Stimulated activated CD4-positive, alpha-beta T cell treated with anti-CD3 and anti-CD28 coated beads, TNF-alpha, amount 100 ng/mL, for 48 hours (primary cell): ENCODE results near the gene CHCHD6.

Source experiments
- DNase-seq, 3 donors: peaks; one replicate each; pipeline ENCODE4 v3.0.0-alpha.2; 2020; ENCODE audit warnings: low read depth in 3 of 3

Gene CHCHD6

GRCh38 chr3:126743350-126743749 is 39.3 kb downstream of the CHCHD6 start:
- DNase-seq: no peak

GRCh38 chr3:126743781-126744180 is 39.7 kb downstream of the CHCHD6 start:
- DNase-seq: no peak

- DNase-seq: no peak
Measured at GRCh38 chr3:126745760-126746394, 41.8 kb downstream of the CHCHD6 start.

- DNase-seq: no peak
Measured at GRCh38 chr3:126746395-126747177, 42.5 kb downstream of the CHCHD6 start.

- no peak for DNase-seq
Measured at GRCh38 chr3:126747768-126748167, 43.7 kb downstream of the CHCHD6 start.

GRCh38 chr3:126748701-126749546 is 44.9 kb downstream of the CHCHD6 start:
- no peak for DNase-seq

- DNase-seq: no peak
Measured at GRCh38 chr3:126749547-126749875, 45.5 kb downstream of the CHCHD6 start.

- DNase-seq: no peak
Measured at GRCh38 chr3:126749931-126750755, 46.1 kb downstream of the CHCHD6 start.

GRCh38 chr3:126750756-126751121 is 46.7 kb downstream of the CHCHD6 start:
- DNase-seq: no peak

GRCh38 chr3:126751611-126752302 is 47.7 kb downstream of the CHCHD6 start:
- DNase-seq: no peak

GRCh38 chr3:126752303-126753190 is 48.5 kb downstream of the CHCHD6 start:
- DNase-seq: peak; percentile 19 to 40 (median 30)

GRCh38 chr3:126753191-126754160 is 49.4 kb downstream of the CHCHD6 start:
- no peak for DNase-seq

GRCh38 chr3:126755866-126756265 is 51.8 kb downstream of the CHCHD6 start:
- no peak for DNase-seq

GRCh38 chr3:126758026-126758425 is 54.0 kb downstream of the CHCHD6 start:
- DNase-seq: no peak

GRCh38 chr3:126758882-126759281 is 54.8 kb downstream of the CHCHD6 start:
- DNase-seq: no peak

GRCh38 chr3:126760541-126760940 is 56.5 kb downstream of the CHCHD6 start:
- no peak for DNase-seq

GRCh38 chr3:126763035-126763434 is 59.0 kb downstream of the CHCHD6 start:
- DNase-seq: no peak

- DNase-seq: no peak
Measured at GRCh38 chr3:126765187-126766069, 61.4 kb downstream of the CHCHD6 start.
